Measurements from ENCODE around the gene MIER3. TPM values are rescaled to one million over a fixed set of nuclear protein-coding genes. Genes with fewer than 3 reads are reported as not detected.

The MIER3 gene, protein sequence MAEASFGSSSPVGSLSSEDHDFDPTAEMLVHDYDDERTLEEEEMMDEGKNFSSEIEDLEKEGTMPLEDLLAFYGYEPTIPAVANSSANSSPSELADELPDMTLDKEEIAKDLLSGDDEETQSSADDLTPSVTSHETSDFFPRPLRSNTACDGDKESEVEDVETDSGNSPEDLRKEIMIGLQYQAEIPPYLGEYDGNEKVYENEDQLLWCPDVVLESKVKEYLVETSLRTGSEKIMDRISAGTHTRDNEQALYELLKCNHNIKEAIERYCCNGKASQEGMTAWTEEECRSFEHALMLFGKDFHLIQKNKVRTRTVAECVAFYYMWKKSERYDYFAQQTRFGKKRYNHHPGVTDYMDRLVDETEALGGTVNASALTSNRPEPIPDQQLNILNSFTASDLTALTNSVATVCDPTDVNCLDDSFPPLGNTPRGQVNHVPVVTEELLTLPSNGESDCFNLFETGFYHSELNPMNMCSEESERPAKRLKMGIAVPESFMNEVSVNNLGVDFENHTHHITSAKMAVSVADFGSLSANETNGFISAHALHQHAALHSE
- polyA plus RNA-seq, result 1 to 10 TPM; 4.0 to 4.1 TPM

DNA sequence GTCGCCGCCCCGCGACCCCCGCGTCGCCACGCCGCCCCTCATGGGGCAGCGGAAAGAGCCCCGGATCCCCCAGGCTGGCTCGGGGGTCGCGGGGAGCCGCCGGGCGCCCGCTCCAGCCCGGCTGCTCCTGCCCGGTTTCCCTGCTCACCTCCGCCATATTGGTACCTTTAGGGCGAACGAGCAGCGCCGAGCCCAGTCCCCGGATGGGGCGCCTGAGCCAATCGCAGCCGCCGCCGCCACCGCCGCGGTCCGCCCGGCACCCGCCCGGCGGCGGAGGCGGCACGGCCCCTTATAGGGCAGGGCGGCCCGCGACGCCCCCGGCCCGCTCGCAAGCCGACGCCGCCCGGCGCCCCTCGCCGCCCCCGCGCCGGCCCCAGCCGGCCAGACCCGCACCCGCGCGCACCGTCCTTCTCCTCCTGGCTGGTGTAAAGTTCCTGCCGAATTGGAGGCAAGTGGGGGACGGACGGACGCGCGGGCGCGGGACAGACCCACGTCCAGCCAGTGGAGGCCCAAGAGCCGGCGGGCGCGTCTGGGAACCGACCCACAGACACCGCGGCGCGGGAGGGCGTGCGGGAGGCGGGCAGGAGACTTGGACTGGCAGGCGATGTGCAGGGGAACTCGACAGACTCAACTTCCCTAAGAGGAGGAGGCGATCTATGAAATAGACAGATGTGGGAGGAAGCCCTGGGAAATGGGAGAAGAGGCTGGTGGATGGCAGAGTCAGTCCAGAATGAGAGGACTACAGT lies at the start of gene MIER3:
Gene MIER3 (minus strand): TSS at position 178 of the 746 bp plus-strand sequence. CDS start 21 bp downstream, at position 157.
- Histone ChIP-seq H3K27me3 (ENCODE audit: control insufficient read depth in 1 of 2, insufficient read depth in 2 of 2, low read length in 2 of 2) (peaks cover 0 to 2% of the 10 kb centered on the region in 2 donors), H3K36me3 (ENCODE audit: control insufficient read depth in 2 of 2, insufficient read depth in 2 of 2, low read length in 1 of 2) (no peaks in the 10 kb centered on the region), H3K9me3 (ENCODE audit: control insufficient read depth in 2 of 2, insufficient read depth in 1 of 2, low read depth in 1 of 2, low read length in 1 of 2) (no peaks in the 10 kb centered on the region), H3K4me3 (ENCODE audit: low read depth in 1 of 2, low read length in 2 of 2) (peak within 1 kb of the TSS; percentile 76 to 96), H3K4me1 (ENCODE audit: control insufficient read depth in 2 of 2, insufficient read depth in 2 of 2, low read length in 1 of 2) (no peaks in the 10 kb centered on the region), H3K27ac (ENCODE audit: low read depth in 2 of 2, low read length in 1 of 2) (peak within 1 kb of the TSS; percentile 78 to 82)
- 0 to 1% methylated on average over 79 to 89 of the region's 89 CpGs for WGBS, 2 donors

DNA sequence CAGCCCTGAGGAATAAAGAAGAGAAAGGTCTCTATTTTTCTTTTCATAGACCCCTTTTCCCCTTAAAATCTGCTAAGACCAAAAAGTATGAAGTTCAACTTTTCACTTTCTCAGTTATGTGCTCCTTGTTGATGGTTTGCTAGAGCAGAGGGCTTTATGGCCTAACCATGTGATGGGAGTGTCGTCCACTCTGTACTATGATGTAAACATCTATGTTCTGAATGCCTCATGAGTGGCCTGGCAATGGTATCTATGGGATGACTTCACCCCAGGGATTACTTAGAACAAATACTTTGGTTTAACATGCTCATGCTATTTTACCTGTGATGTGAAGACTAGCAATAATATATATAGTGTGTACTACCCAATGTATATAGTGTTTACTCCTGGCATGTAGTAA lies 43.7 kb upstream of the MIER3 start:
- H3K27me3 ChIP-seq (ENCODE audit: control insufficient read depth in 1 of 2, insufficient read depth in 2 of 2, low read length in 2 of 2), result no peaks in the 10 kb centered on the region
- H3K36me3 ChIP-seq (ENCODE audit: control insufficient read depth in 2 of 2, insufficient read depth in 2 of 2, low read length in 1 of 2), result no peaks in the 10 kb centered on the region
- no peak overlapping the region for H3K4me3 ChIP-seq (ENCODE audit: low read depth in 1 of 2, low read length in 2 of 2)
- no peak overlapping the region for H3K27ac ChIP-seq (ENCODE audit: low read depth in 2 of 2, low read length in 1 of 2)
- H3K4me1 ChIP-seq (ENCODE audit: control insufficient read depth in 2 of 2, insufficient read depth in 2 of 2, low read length in 1 of 2), result no peaks in the 10 kb centered on the region
- WGBS, 2 donors, result 36 to 62% methylated on average over 1 of the region's 1 CpG
- no peaks in the 10 kb centered on the region for H3K9me3 ChIP-seq (ENCODE audit: control insufficient read depth in 2 of 2, insufficient read depth in 1 of 2, low read depth in 1 of 2, low read length in 1 of 2)

- H3K4me1 ChIP-seq (ENCODE audit: control insufficient read depth in 2 of 2, insufficient read depth in 2 of 2, low read length in 1 of 2), result no peaks in the 10 kb centered on the region
- 71% methylated on average over 2 of the region's 2 CpGs for WGBS, 2 donors
- H3K9me3 ChIP-seq (ENCODE audit: control insufficient read depth in 2 of 2, insufficient read depth in 1 of 2, low read depth in 1 of 2, low read length in 1 of 2), result peaks cover 0 to 3% of the 10 kb centered on the region in 2 donors
- H3K36me3 ChIP-seq (ENCODE audit: control insufficient read depth in 2 of 2, insufficient read depth in 2 of 2, low read length in 1 of 2), result no peaks in the 10 kb centered on the region
- no peak overlapping the region for H3K4me3 ChIP-seq (ENCODE audit: low read depth in 1 of 2, low read length in 2 of 2)
- H3K27me3 ChIP-seq (ENCODE audit: control insufficient read depth in 1 of 2, insufficient read depth in 2 of 2, low read length in 2 of 2), result no peaks in the 10 kb centered on the region
- no peak overlapping the region for H3K27ac ChIP-seq (ENCODE audit: low read depth in 2 of 2, low read length in 1 of 2)
Measured at GRCh38 chr5:56993241-56993640, 41.3 kb upstream of the MIER3 start.

DNA sequence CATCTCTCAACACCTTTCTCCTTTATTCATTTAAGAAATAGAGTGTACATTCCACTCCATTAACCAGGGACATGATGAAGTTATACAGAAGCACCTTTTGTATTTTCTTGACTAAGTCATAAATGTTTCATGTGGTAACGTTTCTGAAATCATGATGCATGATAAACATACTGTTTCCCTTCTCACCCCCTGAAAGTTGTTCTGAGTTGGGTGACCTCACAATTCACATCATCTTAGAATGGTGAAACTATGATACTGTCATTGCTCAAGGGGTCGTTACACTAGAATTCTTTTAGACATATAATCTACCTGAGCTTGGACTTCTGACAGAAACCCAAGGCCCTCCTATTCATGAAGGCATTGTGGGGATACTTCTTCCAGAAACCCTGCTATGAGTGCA lies 37.8 kb upstream of the MIER3 start:
- 69 to 71% methylated on average over 2 of the region's 2 CpGs for WGBS, 2 donors
- no peaks in the 10 kb centered on the region for H3K36me3 ChIP-seq (ENCODE audit: control insufficient read depth in 2 of 2, insufficient read depth in 2 of 2, low read length in 1 of 2)
- no peak overlapping the region for H3K4me3 ChIP-seq (ENCODE audit: low read depth in 1 of 2, low read length in 2 of 2)
- no peaks in the 10 kb centered on the region for H3K4me1 ChIP-seq (ENCODE audit: control insufficient read depth in 2 of 2, insufficient read depth in 2 of 2, low read length in 1 of 2)
- H3K27me3 ChIP-seq (ENCODE audit: control insufficient read depth in 1 of 2, insufficient read depth in 2 of 2, low read length in 2 of 2), result no peaks in the 10 kb centered on the region
- peaks cover 0 to 3% of the 10 kb centered on the region in 2 donors for H3K9me3 ChIP-seq (ENCODE audit: control insufficient read depth in 2 of 2, insufficient read depth in 1 of 2, low read depth in 1 of 2, low read length in 1 of 2)
- no peak overlapping the region for H3K27ac ChIP-seq (ENCODE audit: low read depth in 2 of 2, low read length in 1 of 2)

DNA sequence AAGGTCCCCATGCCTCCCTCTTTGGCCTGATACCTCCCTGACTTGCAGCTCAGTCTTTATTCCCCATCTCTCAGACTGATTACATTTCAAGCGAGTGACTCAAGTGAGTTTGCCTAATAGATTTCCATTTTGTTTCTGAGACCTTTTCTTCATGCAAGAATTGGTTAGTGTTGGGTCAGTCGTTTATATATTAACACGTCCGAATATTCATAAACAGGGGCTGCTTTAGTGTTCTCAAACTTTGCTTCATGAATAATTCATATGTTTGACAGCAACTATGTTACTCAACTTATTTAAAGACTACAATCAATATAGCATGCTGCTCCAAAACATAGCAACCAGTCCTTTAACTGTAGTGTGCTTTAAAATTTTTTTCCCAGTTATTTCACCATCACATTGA lies 36.6 kb upstream of the MIER3 start:
- Histone ChIP-seq H3K4me1 (ENCODE audit: control insufficient read depth in 2 of 2, insufficient read depth in 2 of 2, low read length in 1 of 2) (no peaks in the 10 kb centered on the region), H3K9me3 (ENCODE audit: control insufficient read depth in 2 of 2, insufficient read depth in 1 of 2, low read depth in 1 of 2, low read length in 1 of 2) (peaks cover 0 to 3% of the 10 kb centered on the region in 2 donors), H3K27me3 (ENCODE audit: control insufficient read depth in 1 of 2, insufficient read depth in 2 of 2, low read length in 2 of 2) (no peaks in the 10 kb centered on the region), H3K27ac (ENCODE audit: low read depth in 2 of 2, low read length in 1 of 2) (no peak overlapping the region), H3K36me3 (ENCODE audit: control insufficient read depth in 2 of 2, insufficient read depth in 2 of 2, low read length in 1 of 2) (no peaks in the 10 kb centered on the region), H3K4me3 (ENCODE audit: low read depth in 1 of 2, low read length in 2 of 2) (no peak overlapping the region)
- 89 to 90% methylated on average over 4 of the region's 4 CpGs for WGBS, 2 donors

DNA sequence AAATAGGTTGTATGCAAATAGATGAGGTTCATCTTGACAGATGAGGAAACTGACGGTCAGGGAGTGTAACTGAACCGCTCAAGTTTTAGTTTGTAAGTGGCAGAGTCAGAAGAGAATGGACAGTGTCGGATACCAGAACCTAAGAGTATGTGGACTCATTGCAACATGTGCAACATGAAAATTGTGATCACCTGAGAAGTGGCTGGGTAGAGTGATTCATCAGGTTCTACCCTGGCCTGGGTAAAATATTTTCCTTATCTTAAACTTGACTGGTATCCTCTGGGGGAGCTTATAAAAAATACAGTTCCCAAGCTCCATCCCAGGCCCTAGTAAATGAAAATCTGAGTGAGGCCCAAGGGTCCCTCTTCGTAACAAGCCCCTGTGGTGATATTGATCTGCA lies 35.2 kb upstream of the MIER3 start:
- WGBS, 2 donors, result 95% methylated on average over 4 of the region's 4 CpGs
- Histone ChIP-seq H3K27ac (ENCODE audit: low read depth in 2 of 2, low read length in 1 of 2) (no peak overlapping the region), H3K27me3 (ENCODE audit: control insufficient read depth in 1 of 2, insufficient read depth in 2 of 2, low read length in 2 of 2) (no peaks in the 10 kb centered on the region), H3K9me3 (ENCODE audit: control insufficient read depth in 2 of 2, insufficient read depth in 1 of 2, low read depth in 1 of 2, low read length in 1 of 2) (peaks cover 0 to 3% of the 10 kb centered on the region in 2 donors), H3K4me1 (ENCODE audit: control insufficient read depth in 2 of 2, insufficient read depth in 2 of 2, low read length in 1 of 2) (no peaks in the 10 kb centered on the region), H3K36me3 (ENCODE audit: control insufficient read depth in 2 of 2, insufficient read depth in 2 of 2, low read length in 1 of 2) (no peaks in the 10 kb centered on the region), H3K4me3 (ENCODE audit: low read depth in 1 of 2, low read length in 2 of 2) (no peak overlapping the region)

- Histone ChIP-seq H3K36me3 (ENCODE audit: control insufficient read depth in 2 of 2, insufficient read depth in 2 of 2, low read length in 1 of 2) (no peaks in the 10 kb centered on the region), H3K27me3 (ENCODE audit: control insufficient read depth in 1 of 2, insufficient read depth in 2 of 2, low read length in 2 of 2) (no peaks in the 10 kb centered on the region), H3K9me3 (ENCODE audit: control insufficient read depth in 2 of 2, insufficient read depth in 1 of 2, low read depth in 1 of 2, low read length in 1 of 2) (peaks cover 0 to 3% of the 10 kb centered on the region in 2 donors), H3K27ac (ENCODE audit: low read depth in 2 of 2, low read length in 1 of 2) (no peak overlapping the region), H3K4me3 (ENCODE audit: low read depth in 1 of 2, low read length in 2 of 2) (no peak overlapping the region), H3K4me1 (ENCODE audit: control insufficient read depth in 2 of 2, insufficient read depth in 2 of 2, low read length in 1 of 2) (no peaks in the 10 kb centered on the region)
- WGBS, 2 donors, result 90 to 92% methylated on average over 1 of the region's 1 CpG
Measured at GRCh38 chr5:56986626-56986947, 34.7 kb upstream of the MIER3 start.

DNA sequence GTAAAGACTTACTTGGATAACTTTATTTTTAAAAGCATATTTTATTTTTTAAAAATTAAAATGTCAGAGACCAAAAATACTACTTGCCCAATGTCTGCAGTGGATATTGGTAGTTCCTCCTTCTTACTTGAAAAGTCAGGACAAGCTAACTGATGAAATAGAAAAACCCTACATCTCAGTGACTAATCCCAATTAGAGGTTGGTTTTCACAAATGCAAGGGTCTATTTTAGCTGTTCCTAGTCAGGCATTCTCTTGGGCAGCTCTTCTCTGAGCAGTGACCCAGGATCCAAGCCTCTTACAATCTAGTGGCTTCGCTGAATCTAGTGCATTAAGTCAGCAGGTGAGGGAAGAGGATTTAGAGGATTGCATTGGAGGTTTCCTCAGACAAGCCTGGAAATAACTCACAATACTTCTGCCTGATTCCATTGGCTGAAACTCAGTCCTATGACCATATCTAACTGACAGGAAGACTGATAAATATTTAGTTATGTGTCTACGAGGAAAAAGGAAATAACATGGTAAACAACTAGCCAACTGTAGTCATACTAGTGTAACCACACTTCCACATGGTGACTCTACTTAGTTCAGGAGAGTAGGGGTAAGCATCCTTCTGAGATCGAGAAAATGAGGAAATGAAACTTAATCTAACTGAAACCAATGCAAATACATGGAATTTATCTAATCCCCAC lies 34.2 kb upstream of the MIER3 start:
- no peaks in the 10 kb centered on the region for H3K27me3 ChIP-seq (ENCODE audit: control insufficient read depth in 1 of 2, insufficient read depth in 2 of 2, low read length in 2 of 2)
- H3K9me3 ChIP-seq (ENCODE audit: control insufficient read depth in 2 of 2, insufficient read depth in 1 of 2, low read depth in 1 of 2, low read length in 1 of 2), result peaks cover 0 to 3% of the 10 kb centered on the region in 2 donors
- no peak overlapping the region for H3K4me3 ChIP-seq (ENCODE audit: low read depth in 1 of 2, low read length in 2 of 2)
- H3K27ac ChIP-seq (ENCODE audit: low read depth in 2 of 2, low read length in 1 of 2), result no peak overlapping the region
- 62 to 69% methylated on average over 3 of the region's 3 CpGs for WGBS, 2 donors
- no peaks in the 10 kb centered on the region for H3K36me3 ChIP-seq (ENCODE audit: control insufficient read depth in 2 of 2, insufficient read depth in 2 of 2, low read length in 1 of 2)
- no peaks in the 10 kb centered on the region for H3K4me1 ChIP-seq (ENCODE audit: control insufficient read depth in 2 of 2, insufficient read depth in 2 of 2, low read length in 1 of 2)

GRCh38 chr5:56984445-56984844 lies 32.5 kb upstream of the MIER3 start:
- WGBS, 2 donors, result 74 to 92% methylated on average over 1 of the region's 1 CpG
- H3K27me3 ChIP-seq (ENCODE audit: control insufficient read depth in 1 of 2, insufficient read depth in 2 of 2, low read length in 2 of 2), result no peaks in the 10 kb centered on the region
- H3K4me3 ChIP-seq (ENCODE audit: low read depth in 1 of 2, low read length in 2 of 2), result no peak overlapping the region
- H3K27ac ChIP-seq (ENCODE audit: low read depth in 2 of 2, low read length in 1 of 2), result no peak overlapping the region
- H3K36me3 ChIP-seq (ENCODE audit: control insufficient read depth in 2 of 2, insufficient read depth in 2 of 2, low read length in 1 of 2), result no peaks in the 10 kb centered on the region
- H3K9me3 ChIP-seq (ENCODE audit: control insufficient read depth in 2 of 2, insufficient read depth in 1 of 2, low read depth in 1 of 2, low read length in 1 of 2), result no peaks in the 10 kb centered on the region
- no peaks in the 10 kb centered on the region for H3K4me1 ChIP-seq (ENCODE audit: control insufficient read depth in 2 of 2, insufficient read depth in 2 of 2, low read length in 1 of 2)

All from esophagus (tissue), 2 donors.